Hepatocyte (in vitro differentiated cells): ENCODE measurements around the gene NPAS2. TPM values are rescaled to one million over a fixed set of nuclear protein-coding genes. Genes with fewer than 3 reads are reported as not detected.

Source experiments
- DNase-seq: peaks from one replicate; pipeline ENCODE4 v3.0.0-alpha.2; 2016; ENCODE audit warnings: low spot score
- H2AFZ ChIP-seq: fragments of 200-600 bp; sonication (generic); 2 replicates; pipeline ENCODE4 v1.6.0; 2016; ENCODE audit warnings: antibody characterized with exemption, mild to moderate bottlenecking
- H3K27ac ChIP-seq: fragments of 200-600 bp; sonication (generic); 2 replicates; pipeline ENCODE4 v1.5.1; 2016; ENCODE audit warnings: mild to moderate bottlenecking
- H3K27me3 ChIP-seq: fragments of 200-600 bp; sonication (generic); 2 replicates; pipeline ENCODE4 v1.6.1; 2016
- H3K36me3 ChIP-seq: fragments of 200-600 bp; sonication (generic); replicated peaks from 2 replicates; pipeline ENCODE4 v1.5.1; 2016; ENCODE audit warnings: low read depth; ENCODE audit not compliant: insufficient read depth
- H3K4me1 ChIP-seq: fragments of 200-600 bp; sonication (generic); 2 replicates; pipeline ENCODE4 v1.5.1; 2016; ENCODE audit warnings: mild to moderate bottlenecking, moderate library complexity; ENCODE audit not compliant: insufficient read depth
- H3K4me2 ChIP-seq: fragments of 200-600 bp; sonication (generic); 2 replicates; pipeline ENCODE4 v1.6.0; 2016
- H3K4me3 ChIP-seq: fragments of 200-600 bp; sonication (generic); 2 replicates; pipeline ENCODE4 v1.5.1; 2016; ENCODE audit warnings: mild to moderate bottlenecking
- H3K79me2 ChIP-seq: fragments of 200-600 bp; sonication (generic); 2 replicates; pipeline ENCODE4 v1.6.0; 2017; ENCODE audit warnings: mild to moderate bottlenecking
- H3K9me2 ChIP-seq: fragments of 200-600 bp; sonication (generic); replicated peaks from 2 replicates; pipeline ENCODE4 v1.6.0; 2017; ENCODE audit warnings: mild to moderate bottlenecking; ENCODE audit not compliant: insufficient read depth
- H3K9me3 ChIP-seq: fragments of 200-600 bp; sonication (generic); 2 replicates; pipeline ENCODE4 v1.5.1; 2016; ENCODE audit warnings: low read depth, mild to moderate bottlenecking
- H4K20me1 ChIP-seq: fragments of 200-600 bp; sonication (generic); 2 replicates; pipeline ENCODE4 v1.6.0; 2016; ENCODE audit warnings: mild to moderate bottlenecking; ENCODE audit not compliant: insufficient read depth, poor library complexity, severe bottlenecking
- EZH2 ChIP-seq: fragments of 200-600 bp; sonication (generic); IDR thresholded peaks from 2 replicates; pipeline ENCODE4 v1.6.1; 2016; ENCODE audit warnings: antibody characterized with exemption, mild to moderate bottlenecking, borderline replicate concordance
- EZH2phosphoT487 ChIP-seq: fragments of 200-600 bp; sonication (generic); IDR thresholded peaks from one replicate; pipeline ENCODE4 v1.6.1; 2018; ENCODE audit warnings: antibody characterized with exemption, mild to moderate bottlenecking, low read depth, moderate library complexity; ENCODE audit not compliant: unreplicated experiment, severe bottlenecking
- WGBS: methylation state at CpG from one replicate; pipeline ENCODE4 v1.1.6; 2016; ENCODE audit warnings: low lambda C conversion rate; ENCODE audit errors: missing lambda C conversion rate; 5-methylcytosine and 5-hydroxymethylcytosine counted together
- polyA plus RNA-seq: library from polyadenylated mRNA; unstranded; fragments of >200 nt; fragmentation: Nextera tagmentation; extraction: Ambion mirVana; gene quantifications from 2 replicates; pipeline ENCODE4 v1.2.1, GENCODE V29; 2016
- total RNA-seq: library from RNA; depleted of rRNA; stranded (reverse); fragments of >200 nt; gene quantifications from 2 replicates; pipeline ENCODE4 v1.2.3, GENCODE V29; 2014
- TF ChIP-seq, protein P1 (sequence below): fragments of 200-600 bp; sonication (generic); IDR thresholded peaks from 2 replicates; pipeline ENCODE4 v1.5.1; 2016; ENCODE audit warnings: antibody characterized with exemption, mild to moderate bottlenecking; ENCODE audit not compliant: poor library complexity

The NPAS2 gene
- total and polyA plus RNA-seq, 2 experiments from 2014 or later = 7.7 to 16.8 TPM

DNA sequence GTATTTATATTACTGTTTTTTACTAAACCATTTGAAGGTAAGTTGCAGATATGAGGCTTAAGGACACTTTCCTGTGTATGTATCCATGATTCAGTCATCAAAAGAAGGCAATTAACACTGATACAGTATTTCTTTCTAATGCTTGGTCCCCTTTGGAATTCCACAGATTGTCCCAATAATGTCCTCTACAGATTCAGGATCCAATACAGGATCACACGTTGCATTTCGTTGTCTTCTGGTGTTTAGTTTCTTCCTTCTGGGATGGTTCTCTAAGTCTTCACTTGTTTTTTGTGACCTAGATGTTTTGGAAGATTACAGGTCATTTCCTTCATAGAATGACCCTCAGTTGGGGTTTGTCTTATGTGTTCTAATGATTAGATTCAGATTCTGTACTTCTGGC, 40.0 kb downstream of the NPAS2 start:
- H3K9me3 ChIP-seq = no peaks in the 10 kb centered on the region
- no peaks in the 10 kb centered on the region for H3K27me3 ChIP-seq
- no peak overlapping the region for H3K4me2 ChIP-seq
- H3K4me1 ChIP-seq = no peaks in the 10 kb centered on the region
- peaks cover 43% of the 10 kb centered on the region for H3K79me2 ChIP-seq
- H3K4me3 ChIP-seq = no peak overlapping the region
- H4K20me1 ChIP-seq = no peaks in the 10 kb centered on the region
- H3K9me2 ChIP-seq = no peaks in the 10 kb centered on the region
- H3K36me3 ChIP-seq = no peaks in the 10 kb centered on the region
- H3K27ac ChIP-seq = no peak overlapping the region
- TF ChIP-seq EZH2 = no peak
- TF ChIP-seq, protein P1, sequence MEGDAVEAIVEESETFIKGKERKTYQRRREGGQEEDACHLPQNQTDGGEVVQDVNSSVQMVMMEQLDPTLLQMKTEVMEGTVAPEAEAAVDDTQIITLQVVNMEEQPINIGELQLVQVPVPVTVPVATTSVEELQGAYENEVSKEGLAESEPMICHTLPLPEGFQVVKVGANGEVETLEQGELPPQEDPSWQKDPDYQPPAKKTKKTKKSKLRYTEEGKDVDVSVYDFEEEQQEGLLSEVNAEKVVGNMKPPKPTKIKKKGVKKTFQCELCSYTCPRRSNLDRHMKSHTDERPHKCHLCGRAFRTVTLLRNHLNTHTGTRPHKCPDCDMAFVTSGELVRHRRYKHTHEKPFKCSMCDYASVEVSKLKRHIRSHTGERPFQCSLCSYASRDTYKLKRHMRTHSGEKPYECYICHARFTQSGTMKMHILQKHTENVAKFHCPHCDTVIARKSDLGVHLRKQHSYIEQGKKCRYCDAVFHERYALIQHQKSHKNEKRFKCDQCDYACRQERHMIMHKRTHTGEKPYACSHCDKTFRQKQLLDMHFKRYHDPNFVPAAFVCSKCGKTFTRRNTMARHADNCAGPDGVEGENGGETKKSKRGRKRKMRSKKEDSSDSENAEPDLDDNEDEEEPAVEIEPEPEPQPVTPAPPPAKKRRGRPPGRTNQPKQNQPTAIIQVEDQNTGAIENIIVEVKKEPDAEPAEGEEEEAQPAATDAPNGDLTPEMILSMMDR = no peak
- no peak for TF ChIP-seq EZH2phosphoT487
- 95% methylated on average over 2 of the region's 2 CpGs for WGBS
- H2AFZ ChIP-seq = no peak overlapping the region
- DNase-seq = no peak

GRCh38 chr2:100861340-100861739, 41.4 kb downstream of the NPAS2 start:
- no peaks in the 10 kb centered on the region for H4K20me1 ChIP-seq
- 93% methylated on average over 4 of the region's 4 CpGs for WGBS
- H3K4me2 ChIP-seq = no peak overlapping the region
- no peak overlapping the region for H3K4me3 ChIP-seq
- no peak overlapping the region for H2AFZ ChIP-seq
- H3K27ac ChIP-seq = no peak overlapping the region
- no peak for DNase-seq
- no peaks in the 10 kb centered on the region for H3K9me3 ChIP-seq
- H3K4me1 ChIP-seq = peaks cover 9% of the 10 kb centered on the region
- no peaks in the 10 kb centered on the region for H3K36me3 ChIP-seq
- H3K27me3 ChIP-seq = no peaks in the 10 kb centered on the region
- TF ChIP-seq EZH2 = no peak
- TF ChIP-seq, protein P1 = no peak
- TF ChIP-seq EZH2phosphoT487 = no peak
- peaks cover 37% of the 10 kb centered on the region for H3K79me2 ChIP-seq
- H3K9me2 ChIP-seq = no peaks in the 10 kb centered on the region

DNA sequence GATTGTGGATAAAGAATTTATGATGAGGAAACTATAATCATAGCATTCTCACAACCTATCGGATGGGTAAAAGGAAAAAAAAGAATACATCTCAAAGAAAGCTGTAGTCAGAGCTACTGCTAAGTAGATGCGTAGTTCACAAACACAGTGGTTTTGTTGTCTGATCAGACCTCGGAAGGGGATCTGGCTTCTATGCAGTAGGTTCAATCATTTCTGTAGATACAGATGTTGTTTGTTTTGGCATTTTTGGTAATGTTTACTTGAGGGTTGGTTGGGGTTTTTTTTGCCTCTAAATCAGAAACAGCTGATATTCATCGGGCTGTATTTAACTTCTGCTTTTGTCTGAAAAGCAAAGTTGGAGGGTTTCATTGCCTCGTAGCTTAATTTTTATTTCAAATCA, 42.1 kb downstream of the NPAS2 start:
- no peaks in the 10 kb centered on the region for H3K27me3 ChIP-seq
- H3K9me3 ChIP-seq = no peaks in the 10 kb centered on the region
- no peaks in the 10 kb centered on the region for H3K9me2 ChIP-seq
- TF ChIP-seq EZH2phosphoT487 (no peak), EZH2 (no peak)
- TF ChIP-seq, protein P1 = no peak
- DNase-seq = no peak
- no peak overlapping the region for H3K4me3 ChIP-seq
- peaks cover 9% of the 10 kb centered on the region for H3K4me1 ChIP-seq
- no peak overlapping the region for H2AFZ ChIP-seq
- no peaks in the 10 kb centered on the region for H3K36me3 ChIP-seq
- H3K4me2 ChIP-seq = no peak overlapping the region
- H3K27ac ChIP-seq = no peak overlapping the region
- H3K79me2 ChIP-seq = peaks cover 38% of the 10 kb centered on the region
- H4K20me1 ChIP-seq = no peaks in the 10 kb centered on the region
- 85% methylated on average over 5 of the region's 5 CpGs for WGBS
